GM23338 (cell line): ENCODE data around the gene FGFRL1. TPM values are rescaled to one million over a fixed set of nuclear protein-coding genes. Genes with fewer than 3 reads are reported as not detected.

Experiments
- CREB1 ChIP-seq: fragments of 250-450 bp; sonication (Bioruptor Pico); IDR thresholded peaks from 2 replicates; pipeline ENCODE4 v1.5.0; 2020; ENCODE audit warnings: low read depth, mild to moderate bottlenecking, moderate library complexity
- ETS1 ChIP-seq: IDR thresholded peaks from 2 replicates; pipeline ENCODE4 v1.6.1; 2016; ENCODE audit warnings: antibody characterized with exemption
- JUNB ChIP-seq: IDR thresholded peaks from one replicate; pipeline ENCODE4 v1.6.1; 2016; ENCODE audit warnings: antibody characterized with exemption; ENCODE audit not compliant: unreplicated experiment
- NANOG ChIP-seq: IDR thresholded peaks from 2 replicates; pipeline ENCODE4 v1.6.1; 2016; ENCODE audit warnings: antibody characterized with exemption, borderline replicate concordance
- POLR2AphosphoS5 ChIP-seq: IDR thresholded peaks from 2 replicates; pipeline ENCODE4 v1.6.1; 2016; ENCODE audit warnings: antibody characterized with exemption, low read depth
- REST ChIP-seq: IDR thresholded peaks from one replicate; pipeline ENCODE4 v1.6.1; 2018; ENCODE audit warnings: antibody characterized with exemption; ENCODE audit not compliant: unreplicated experiment
- ZNF331 ChIP-seq: fragments of 250-450 bp; sonication (Bioruptor Pico); IDR thresholded peaks from 2 replicates; pipeline ENCODE4 v1.5.0; 2020; ENCODE audit warnings: low read depth, mild to moderate bottlenecking, moderate library complexity
- ZNF462 ChIP-seq: fragments of 250-450 bp; sonication (Bioruptor Pico); IDR thresholded peaks from 2 replicates; pipeline ENCODE4 v1.5.0; 2020; ENCODE audit warnings: mild to moderate bottlenecking, moderate library complexity
- polyA plus RNA-seq: library from polyadenylated mRNA; unstranded; fragments of >200 nt; fragmentation: Nextera tagmentation; extraction: Ambion mirVana; gene quantifications from 2 replicates; pipeline ENCODE4 v1.2.1, GENCODE V29; 2016
- total RNA-seq: library from RNA; depleted of rRNA; stranded (reverse); fragments of >200 nt; shearing (Covaris generic); gene quantifications from 2 replicates; pipeline ENCODE4 v1.2.3, GENCODE V29; 2014

Gene FGFRL1
- total and polyA plus RNA-seq, 2 experiments from 2014 or later, result 7.0 to 35.8 TPM

DNA sequence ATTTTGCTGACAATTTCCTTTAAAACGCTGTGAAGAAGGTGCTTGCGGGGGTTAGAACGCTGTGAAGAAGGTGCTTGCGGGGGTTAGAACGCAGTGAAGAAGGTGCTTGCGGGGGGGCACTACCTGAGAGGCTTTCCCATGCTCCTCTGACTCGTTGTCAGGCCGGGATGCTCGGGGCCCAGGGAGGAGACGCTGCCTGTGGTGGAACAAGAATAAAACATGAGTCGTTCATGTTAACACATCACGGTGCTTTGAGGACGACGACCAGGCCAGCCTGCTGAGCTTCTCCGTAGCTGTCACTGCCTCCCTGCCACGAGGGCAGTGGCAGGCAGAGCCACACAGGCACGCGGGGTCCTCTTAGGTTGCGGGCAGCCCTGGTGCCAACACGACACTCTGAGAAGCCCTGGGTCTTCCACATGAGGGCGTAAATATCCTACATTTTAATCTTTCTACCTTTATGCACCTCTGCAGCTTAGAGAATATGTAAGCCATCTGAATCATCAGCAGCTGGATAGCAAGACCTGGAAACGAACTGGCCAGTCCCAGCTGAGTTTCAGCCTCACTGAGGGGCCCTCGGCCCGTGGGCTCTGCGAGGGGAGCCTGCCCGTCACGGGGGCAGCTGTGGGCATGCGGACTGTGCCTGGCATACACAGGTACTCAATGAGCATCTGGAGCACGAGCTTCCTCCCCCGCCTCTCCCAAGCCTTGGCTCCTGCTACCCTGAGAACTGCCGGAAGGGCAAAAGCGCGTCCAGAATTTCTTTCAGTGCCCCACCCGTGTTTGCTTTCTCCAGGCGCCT, 47.0 kb downstream of the FGFRL1 start (continued):
- TF ChIP-seq ZNF462 (CRISPR knock-in tag) (no peak), ETS1 (no peak), CREB1 (CRISPR knock-in tag) (no peak), ZNF331 (no peak), REST (no peak), NANOG (no peak), JUNB (no peak), POLR2AphosphoS5 (no peak)
